CD4-positive, alpha-beta T cell treated with Interleukin-21 for 1 hour (primary cell): Measurements from ENCODE around the gene ZNF516.
"Not testable (repeated sequence)": the region's sequence is repeated elsewhere in the genome, so short reads cannot be mapped to it uniquely, and the experiment has no call there.

Experiments
- DNase-seq: peaks from one replicate; pipeline ENCODE4 v3.0.0-alpha.2; 2020

ZNF516 gene

DNA sequence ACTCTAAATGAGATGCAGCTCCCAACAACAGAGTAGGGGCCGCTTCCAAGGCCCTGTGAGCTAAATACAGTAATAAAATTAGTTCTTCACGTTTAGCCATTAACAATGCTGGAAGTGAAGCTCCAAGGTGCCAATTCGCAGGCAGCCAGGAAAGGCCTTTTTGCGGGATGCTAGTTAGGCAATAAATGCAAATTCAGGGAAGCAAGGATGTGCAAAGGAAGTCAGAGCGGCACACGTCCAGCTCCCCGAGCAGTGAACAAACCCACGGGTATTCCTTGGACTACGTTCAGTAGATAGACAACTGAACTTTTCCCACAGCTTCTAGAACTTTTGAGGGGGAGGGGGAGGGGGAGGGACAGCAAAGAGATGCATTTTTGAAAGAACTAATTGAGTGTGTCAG lies 6.9 kb downstream of the ZNF516 start:
- DNase-seq: no peak

DNA sequence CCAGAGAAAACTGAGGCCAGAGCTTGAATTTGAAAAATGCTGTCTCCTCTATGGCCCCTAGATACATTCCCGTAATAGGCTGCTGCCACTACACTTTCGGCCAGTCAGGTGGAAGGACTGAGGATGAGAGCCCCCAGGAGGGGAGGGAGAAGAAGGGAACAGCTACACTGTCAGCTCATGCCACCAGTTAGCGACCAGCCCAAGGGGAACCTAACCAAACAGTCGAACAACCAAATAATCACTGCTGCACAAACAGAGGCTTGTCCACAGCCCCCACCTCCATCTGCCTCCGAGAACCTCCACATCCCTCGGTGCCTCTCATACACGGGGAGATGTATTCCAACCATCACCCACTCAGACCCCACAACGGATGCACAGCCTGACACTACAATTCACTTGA lies 7.3 kb downstream of the ZNF516 start:
- no peak for DNase-seq

DNA sequence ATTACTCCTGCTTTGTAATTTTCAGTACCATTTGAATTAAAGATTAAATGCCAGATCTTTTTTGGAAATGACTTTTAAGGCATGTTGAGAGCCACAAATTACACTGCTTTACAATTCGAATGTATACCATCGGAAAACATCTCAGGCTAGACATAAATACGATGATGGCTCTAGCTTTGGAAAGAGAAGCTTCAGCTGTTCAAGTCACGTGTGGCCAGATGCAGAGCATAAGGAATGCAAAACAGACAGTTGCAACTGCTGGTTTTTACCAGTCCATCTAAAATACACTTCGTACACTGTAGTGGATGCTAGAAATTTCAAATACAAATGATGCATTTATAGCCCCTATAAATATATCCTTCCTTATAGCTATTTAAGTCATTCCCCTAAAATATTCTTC lies 8.0 kb downstream of the ZNF516 start:
- DNase-seq: no peak

DNA sequence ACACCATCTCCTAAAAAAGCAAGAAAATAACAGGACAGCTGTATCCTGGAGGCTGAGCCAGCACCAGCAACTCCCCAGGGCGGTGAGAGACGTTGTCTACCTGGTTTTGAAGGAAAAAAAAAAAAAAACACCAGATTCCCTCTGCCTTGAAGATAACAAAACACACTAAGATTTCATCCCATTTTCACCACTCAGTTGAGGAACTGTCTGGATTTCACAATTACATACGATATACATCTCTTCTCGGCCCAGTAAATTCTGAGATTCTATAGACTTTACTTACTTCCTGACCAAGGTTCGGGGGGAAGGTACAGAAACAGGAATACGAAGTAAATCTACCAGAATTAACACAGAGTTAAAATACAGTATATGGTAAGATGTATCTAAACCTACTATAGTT lies 8.5 kb downstream of the ZNF516 start:
- no peak for DNase-seq

DNA sequence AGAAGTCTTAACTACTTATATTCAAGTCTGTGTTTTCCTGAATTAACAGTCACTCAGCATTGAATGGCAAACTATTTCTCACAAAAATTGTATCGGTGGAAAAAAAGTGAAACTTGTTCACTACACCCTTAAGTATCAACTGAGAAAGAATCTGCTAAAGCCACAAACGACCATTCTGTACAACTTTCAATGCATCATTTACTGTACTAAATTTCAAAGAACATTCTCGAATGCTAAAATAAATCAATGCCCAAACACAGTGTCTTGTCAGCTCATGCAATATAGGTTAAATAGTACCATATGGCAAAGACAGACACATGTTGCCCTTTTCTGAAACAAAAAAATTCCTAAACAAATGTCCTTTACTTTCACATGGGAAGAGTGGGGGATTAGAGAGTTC lies 9.0 kb downstream of the ZNF516 start:
- no peak for DNase-seq

DNA sequence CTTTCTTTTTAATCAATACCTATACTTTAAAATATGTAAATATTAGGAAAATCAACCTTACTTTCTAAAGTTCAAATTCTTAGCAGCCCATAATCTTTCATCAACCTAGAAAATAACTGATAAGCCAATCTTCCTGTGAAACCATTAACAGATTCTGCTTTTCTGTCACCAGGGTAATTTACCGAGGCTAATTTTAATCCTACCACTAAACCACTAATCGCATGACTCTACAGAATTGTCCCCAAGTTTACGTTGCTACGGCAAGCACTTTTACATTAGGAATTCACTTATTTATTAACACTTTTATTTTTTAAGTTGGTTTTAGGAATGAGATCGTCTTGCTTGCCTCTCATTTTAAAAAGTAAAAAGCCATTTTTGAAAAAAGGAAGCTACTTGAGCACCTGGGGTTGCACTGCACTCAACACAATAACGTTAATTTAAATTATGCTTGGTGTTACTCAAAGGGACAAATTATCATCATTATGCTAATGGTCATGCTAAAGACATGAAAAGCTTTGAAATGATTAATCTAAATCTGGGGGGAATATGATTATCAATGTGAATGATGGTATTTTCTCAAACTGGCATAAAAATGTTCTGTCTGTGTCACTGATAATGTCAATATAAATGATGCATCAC lies 10.2 kb downstream of the ZNF516 start:
- DNase-seq: no peak

DNA sequence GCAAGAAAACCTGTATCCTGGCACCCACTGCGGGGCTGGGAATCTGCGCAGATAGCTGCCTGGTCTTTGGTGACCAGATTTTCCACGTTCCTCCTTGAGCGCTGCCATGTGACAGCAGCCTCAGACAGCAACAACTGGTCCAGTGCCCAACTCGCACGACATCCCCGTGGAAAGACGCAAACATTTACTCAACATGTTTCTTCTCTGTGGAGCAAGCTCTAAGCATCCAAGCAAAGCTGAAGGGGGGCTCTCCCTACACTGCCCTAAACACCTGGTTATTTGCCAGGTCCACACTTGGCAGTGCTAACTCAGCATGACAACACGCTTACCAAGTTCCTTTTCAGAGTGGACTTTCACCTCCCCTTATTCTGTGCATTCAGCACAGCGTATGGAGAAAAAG lies 11.3 kb downstream of the ZNF516 start:
- DNase-seq: no peak

DNA sequence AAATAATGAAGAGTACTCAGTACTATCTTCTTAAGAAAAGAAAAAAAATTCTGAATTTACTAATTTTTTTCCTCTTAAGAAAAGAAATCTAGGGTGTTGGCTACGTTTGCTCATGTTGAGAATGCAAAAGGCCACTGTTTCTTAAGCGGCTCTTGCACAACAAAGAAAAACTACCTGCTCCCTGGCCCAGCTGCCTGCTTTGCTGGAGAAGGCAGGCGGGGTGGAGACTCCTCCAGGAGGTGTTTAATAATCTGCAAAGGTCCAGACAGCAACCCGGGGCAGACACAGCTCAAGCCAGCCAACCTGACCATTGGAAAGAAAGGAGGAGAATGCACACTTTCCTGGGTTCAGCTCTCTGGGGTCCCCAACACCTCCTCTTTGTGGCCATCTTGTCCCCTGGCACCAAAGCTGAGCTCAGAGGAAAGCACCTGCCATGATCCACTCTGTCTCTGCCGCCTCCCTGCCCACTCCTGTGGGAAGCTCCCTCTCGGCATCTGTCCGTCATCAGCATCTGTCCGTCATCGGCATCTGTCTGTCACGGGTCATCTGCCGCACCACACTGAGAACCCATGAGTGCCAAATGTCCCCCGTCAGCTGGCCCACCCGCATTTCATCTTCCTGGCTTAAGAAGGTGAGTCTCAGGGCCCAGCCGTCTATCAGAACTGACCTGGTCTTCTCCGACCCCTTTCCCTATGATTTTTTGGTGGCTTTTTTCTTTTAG lies 11.9 kb downstream of the ZNF516 start:
- no peak for DNase-seq

DNA sequence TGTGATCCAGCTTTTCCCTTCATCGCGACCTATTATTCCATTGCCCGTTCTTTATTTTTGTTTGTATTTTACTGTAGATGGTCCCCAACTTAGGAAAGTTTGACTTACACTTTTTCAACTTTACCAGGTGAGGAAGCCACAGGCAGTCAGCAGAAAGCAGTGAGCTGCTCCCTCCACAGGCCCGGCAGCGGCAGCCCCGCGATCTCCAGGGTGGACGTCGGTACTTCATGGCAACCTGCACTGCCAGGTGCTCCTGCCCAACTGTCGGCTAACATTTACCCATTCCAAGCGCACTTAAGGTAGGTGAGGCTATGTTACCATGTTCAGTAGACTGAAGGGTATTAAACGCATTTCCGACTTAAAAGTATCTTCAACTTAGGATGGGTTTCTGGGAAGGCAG lies 12.8 kb downstream of the ZNF516 start:
- DNase-seq: no peak

DNA sequence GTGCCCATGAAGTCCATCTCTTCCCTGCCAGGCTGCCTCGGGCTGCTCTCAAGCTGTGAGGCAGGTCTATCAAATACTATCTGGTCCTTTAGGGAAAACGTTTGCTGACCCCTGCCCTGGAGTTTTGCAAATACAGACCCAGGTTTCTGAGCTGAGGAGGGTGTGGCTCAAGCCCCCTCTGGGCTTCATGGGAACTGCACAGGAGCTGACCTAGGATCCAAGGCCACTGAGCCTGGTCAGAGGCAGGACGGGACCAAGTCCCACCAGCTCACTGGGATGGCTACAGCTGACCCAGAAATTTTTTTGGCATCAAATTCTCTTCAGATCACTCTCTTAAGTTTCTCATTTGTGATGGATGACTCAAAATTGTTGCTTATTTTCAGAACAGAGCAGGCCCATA lies 14.1 kb downstream of the ZNF516 start:
- DNase-seq: no peak

DNA sequence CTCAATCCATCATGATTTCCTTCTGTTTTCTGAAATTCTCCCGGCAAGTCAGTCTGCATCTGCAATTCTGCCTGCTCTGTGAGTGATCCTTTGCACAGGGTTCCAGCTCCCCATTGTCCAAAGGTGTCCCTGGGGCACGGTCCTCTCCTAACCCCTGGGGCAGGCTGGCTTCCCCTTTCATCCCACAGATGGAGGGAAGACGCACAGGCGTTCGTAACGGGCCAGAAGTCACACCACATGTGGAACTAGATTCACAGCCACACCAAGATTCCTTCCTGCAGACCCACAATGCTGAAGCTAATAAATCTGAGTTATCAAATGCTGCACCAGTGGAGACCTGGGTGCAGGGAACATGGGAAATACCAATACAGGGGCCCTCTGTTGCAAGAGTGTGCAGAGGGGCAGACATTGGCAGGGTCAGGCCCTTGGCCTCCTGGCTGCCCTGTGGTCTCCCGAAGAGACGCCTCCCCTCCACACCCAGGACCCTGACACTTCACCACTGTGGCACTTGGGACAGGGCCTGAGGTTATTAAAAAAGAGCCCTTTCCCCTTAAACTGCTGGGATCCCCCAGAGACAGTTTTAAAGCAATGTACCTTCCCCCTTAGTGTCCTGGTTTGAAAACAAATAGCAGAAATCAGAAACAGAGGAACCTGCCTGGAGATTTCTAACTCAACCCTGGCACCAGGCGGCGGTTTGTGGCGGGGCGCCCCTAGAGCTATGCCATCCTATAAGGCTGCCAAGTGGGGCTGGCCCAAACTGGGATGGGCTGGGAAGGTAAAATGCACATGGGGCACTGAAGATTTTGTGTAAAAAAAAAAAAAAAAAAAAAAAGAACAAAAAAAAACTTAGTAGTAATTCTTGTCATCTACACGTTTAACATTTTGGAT lies 15.4 kb downstream of the ZNF516 start:
- no peak for DNase-seq

DNA sequence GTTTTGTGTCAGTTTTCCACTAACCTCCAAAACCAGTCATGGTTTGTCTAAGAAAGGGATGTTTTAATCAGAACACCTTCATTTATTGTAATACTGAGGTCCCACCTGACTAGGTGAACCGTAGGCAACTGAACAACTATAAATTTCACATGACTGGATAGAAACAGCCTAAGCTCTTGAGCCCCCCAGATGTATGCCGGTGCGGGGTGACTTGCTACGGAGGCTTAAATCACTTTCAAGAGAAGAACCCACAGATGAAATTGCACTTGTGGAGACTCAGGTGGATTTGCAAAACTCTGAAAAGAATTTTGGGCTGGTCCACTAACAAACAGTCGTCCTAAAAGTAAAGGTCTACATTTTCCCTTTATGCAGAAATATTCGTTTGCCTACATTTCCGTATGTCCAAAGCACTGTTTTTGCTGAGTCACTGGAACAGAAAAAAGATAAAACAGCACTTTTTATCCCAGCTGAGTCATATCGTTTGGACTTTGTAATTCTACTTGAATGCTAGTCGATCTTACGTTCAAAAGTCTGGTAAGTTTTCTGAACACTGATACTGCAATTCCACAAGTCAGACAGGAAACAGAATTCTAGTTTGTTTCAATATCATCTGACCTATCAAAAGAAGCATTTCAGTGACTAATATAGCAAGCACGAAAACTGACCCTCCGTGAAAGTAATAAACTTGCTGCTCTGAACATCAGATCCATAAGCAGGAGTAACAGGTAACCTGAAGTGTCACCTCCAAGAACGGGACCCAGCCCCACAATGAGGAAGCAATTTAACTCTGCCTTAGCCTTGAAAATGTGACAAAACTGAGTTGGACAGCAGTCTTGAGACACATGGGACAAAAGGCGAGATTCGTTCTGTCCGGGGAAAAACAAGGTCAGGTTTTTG lies 18.1 kb downstream of the ZNF516 start:
- no peak for DNase-seq

DNA sequence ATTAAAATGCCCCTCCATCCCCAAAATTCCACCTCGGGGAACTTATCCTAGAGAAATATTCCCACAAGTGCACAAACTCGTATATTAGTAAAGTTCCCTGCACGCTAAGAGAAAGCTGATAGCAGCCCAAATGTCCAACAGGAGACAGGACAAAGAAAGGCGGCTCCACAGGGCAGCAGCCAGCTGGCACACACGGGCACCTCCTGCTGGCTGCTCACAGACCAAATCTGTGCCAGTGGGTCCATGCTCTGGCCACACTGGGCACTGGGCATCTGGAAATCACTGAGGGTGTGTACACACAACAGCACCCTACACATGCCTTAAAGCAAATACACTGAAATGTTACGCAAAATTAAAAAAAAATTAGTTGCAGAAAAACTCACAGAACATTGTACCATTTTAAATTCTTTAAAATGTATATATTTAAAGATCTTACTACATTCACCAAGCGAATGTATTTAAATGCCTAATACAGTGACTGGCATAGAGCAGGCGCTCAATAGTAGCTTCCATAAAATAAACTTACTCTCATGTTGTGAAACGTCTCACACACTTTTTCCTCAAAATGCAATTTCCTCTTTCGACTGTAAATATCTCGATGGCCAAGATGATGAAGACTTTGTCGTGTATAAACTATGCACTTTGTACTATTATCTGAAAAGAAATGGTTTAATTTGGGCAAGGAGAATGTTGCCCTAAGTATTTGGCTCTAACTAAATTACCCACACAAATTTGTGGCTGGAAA lies 19.4 kb downstream of the ZNF516 start:
- DNase-seq: no peak

DNA sequence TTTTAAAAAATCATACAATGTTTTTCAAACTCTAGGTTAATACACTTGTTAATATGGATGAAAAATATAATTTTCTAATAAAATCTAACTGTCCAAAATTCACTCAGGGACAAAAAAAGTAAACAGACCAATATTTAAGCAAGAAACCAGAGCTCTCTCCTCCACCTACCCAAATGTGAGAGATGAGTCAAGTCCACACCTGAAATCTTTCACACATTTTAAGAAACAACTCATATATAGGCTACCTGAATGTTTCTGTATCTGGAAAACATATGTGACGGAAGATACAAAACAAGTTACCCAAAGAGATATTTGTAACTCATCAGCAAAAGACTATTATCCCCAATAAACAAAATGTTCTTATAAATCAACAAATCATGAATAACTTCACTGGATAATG lies 20.2 kb downstream of the ZNF516 start:
- DNase-seq: no peak

DNA sequence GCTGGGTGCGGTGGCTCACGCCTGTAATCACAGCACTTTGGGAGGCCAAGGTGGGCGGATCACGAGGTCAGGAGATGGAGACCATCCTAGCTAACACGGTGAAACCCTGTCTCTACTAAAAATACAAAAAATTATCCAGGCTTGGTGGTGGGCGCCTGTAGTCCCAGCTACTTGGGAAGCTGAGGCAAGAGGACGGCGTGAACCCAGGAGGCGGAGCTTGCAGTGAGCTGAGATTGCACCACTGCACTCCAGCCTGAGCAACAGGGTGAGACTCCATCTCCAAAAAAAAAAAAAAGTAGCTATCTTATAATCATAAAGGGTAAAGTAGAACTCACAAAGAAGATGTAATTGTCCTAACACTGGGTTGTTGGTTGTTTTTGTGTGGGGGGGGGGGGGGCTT lies 21.5 kb downstream of the ZNF516 start:
- not testable (repeated sequence) for DNase-seq

DNA sequence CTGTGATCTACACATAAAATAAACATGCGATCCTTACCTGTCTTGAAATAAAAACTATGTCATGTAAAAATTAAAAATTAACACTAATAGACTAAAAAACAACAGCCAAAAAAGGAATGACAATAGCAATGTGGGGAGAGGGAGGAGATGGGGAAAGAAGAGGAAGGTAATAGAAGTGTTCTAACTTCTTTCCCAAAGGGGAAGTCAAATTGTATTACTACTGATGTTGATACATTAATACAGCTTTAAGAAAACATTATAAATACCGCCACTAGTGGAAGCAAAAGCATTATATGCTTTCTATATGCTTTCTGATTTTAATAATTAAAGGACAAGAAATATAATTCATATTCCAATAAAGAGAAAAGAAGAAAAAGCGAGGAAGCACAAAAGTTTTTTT lies 22.2 kb downstream of the ZNF516 start:
- DNase-seq: no peak

DNA sequence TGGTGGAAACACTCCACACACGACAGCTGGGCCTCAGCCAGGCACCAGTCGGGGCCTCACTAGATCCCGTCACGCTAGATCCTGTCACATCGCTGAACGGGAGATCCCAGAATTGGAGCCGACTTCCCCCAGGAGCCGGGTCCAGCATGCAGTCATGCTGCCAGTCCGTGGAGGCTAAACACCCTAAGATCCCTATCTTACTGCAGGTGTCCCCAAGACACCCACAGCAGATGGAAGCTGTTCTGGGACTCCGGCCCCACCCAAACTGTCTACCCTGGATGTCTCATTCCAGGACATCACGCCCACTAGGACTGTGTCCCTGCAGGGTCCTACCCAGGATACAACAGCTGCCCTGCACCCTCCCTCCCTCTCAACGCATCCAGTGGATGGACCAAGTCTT lies 23.4 kb downstream of the ZNF516 start:
- no peak for DNase-seq

DNA sequence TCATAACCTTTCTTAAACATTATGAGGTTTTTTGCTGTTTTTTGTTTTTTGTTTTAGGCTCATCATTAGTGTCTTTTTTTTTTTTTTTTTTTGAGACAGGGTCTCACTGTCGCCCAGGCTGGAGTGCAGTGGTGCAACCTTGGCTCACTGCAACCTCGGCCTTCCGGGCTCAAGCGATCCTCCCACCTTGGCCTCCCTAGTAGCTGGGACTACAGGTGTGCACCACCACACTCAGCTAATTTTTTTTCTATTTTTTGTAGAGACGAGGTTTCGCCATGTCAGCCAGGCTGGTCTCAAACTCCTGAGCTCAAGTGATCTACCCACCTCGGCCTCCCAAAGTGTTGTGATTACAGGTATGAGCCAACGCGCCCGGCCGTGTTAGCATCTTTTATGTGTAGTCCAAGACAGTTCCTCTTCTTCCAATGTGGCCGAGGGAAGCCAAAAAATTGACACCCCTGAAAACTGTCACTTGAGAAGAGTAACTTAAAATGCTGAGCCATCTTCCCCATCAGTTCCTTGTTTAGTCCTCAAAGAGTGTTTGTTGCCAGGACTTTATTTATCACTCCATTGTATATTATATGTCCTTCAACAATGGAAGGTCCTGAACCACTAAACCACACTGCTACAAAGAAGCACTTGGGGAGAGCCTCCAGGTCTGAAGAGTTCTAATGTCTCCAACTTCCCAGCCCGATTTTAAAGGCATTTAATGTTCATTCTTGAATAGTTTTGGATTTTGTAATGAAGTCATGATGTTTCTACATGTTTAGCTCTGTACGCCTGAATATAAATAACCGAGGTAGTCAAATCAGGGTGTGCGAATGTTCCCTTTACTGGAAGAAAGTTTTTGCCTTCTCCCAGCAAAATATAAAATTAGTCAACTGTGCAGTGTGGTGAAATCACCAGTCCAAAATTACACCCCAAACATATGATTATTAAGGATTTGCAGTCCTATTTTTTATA lies 26.4 kb downstream of the ZNF516 start:
- DNase-seq: no peak

DNA sequence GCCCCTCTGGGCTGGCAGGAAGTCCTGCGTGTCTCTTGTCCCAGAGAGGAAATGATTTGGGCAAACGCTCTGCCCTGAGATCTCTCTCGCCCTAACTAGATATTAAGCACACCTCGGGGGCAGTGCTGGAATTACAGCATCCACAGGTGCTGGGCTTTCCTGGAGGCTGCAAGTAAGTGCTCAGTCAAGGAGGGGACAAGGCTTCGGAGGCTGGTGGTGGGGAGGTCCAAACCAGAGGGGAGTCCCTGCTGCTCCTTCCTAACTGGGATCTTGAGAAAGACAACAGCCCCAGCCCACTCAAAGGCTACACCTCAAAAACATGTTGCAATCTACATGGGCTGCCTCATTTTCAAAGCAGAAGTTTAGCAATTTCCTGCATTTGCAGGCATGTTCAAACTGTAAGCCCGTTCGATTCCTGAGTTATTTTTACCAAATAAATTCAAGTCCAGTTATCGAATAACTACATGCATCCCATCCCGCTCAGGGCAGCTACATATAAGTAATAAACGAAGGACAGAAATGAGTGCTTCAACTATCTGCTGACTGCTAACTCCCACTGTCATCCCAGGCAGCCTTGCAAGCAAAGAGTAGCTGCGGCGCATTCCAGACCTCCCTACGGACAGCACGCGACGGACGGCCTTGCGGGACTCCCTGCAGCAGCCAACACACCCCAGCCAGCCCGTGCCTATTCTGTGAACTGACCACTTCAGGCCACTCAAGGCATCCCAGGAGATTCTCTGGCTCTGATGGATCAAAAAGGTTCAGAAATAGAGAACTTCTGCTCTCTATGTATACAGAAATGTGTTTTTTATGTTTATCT lies 27.5 kb downstream of the ZNF516 start:
- no peak for DNase-seq

DNA sequence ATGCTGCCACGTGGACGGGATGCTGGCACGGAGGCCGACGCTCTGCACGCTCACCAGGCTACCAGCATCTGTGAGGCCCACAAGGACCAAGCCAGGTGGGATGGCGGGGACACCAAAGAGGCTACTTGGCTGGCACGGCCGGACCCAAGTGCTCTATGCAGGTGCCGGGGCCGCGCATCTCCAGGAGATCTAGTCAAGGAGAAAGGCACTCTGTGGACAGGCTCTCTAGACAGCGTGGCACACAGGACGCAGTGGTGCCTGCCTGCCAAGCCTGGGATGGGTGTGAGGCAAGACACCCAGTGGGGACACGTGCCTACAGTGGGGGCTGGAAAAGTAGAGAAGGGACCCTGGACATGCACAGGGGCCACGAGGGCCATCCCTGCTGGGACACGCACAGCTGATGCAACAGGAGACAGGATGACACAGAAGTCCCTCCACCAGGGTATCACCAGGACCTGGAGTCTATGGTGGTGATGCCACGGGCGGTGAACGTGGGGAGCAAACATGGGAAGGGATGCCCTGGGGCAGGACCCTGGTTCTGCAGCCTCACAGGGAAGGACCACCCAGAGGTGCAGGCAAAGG lies 28.5 kb downstream of the ZNF516 start:
- no peak for DNase-seq
